ENCODE measurements around the gene ORMDL3. TPM values are rescaled to one million over a fixed set of nuclear protein-coding genes. Genes with fewer than 3 reads are reported as not detected.

The ORMDL3 gene
- total RNA-seq, 1 experiment from 2014 or later: 55.1 TPM

- ChIA-PET POLR2A (interaction anchor here (0.6 kb wide), 1 partner anchor 16 kb away, joined by 3 read pairs; no protein-coding TSS in a partner anchor), CTCF (interaction anchor here (0.7 kb wide), 1 partner anchor 83 kb away, joined by 4 read pairs; no protein-coding TSS in a partner anchor)
- H3K4me3 ChIP-seq (ENCODE audit: low read depth in 2 of 2, low read length in 2 of 2): no peak overlapping the region
- H3K27ac ChIP-seq (ENCODE audit: low read length): no peak overlapping the region
- TF ChIP-seq CTCF (IDR thresholded peaks at IDR 0.05) (no peak), POLR2AphosphoS5 (IDR thresholded peaks at IDR 0.05; ENCODE audit: low read depth, low read length) (no peak), TCF7L2 (IDR thresholded peaks at IDR 0.05; ENCODE audit: low read depth, low read length) (no peak), REST (IDR thresholded peaks at IDR 0.05; ENCODE audit: insufficient read depth in 1 of 2, low read depth in 2 of 2, low read length in 1 of 2) (no peak), SIN3A (IDR thresholded peaks at IDR 0.05; ENCODE audit: borderline replicate concordance, insufficient read depth, low read depth, low read length) (no peak)
- H3K4me1 ChIP-seq (ENCODE audit: control insufficient read depth, insufficient read depth, low read length): no peaks in the 10 kb centered on the region
- intact Hi-C loops (cut with micrococcal nuclease; ENCODE audit: unreplicated experiment) (no loop called here), in situ Hi-C loops (cut with HindIII; ENCODE audit: low pct_unique_long_range_greater_than_20kb, low sequenced_read_pairs) (no loop called here)
- peak; percentile 54 for ATAC-seq
- DNase-seq (ENCODE audit: low read depth, low spot score): no peak
- BruUV-seq (replicated peaks): no TSS peak
- H3K9me3 ChIP-seq (ENCODE audit: control insufficient read depth, insufficient read depth, low read depth, low read length): no peaks in the 10 kb centered on the region
- H3K27me3 ChIP-seq (ENCODE audit: control insufficient read depth, insufficient read depth, low read length): no peaks in the 10 kb centered on the region
- H3K36me3 ChIP-seq (ENCODE audit: control insufficient read depth, insufficient read depth, low read length): no peaks in the 10 kb centered on the region
These were observed 12.4 kb upstream of the ORMDL3 start for GRCh38 chr17:39939588-39940419.

GRCh38 chr17:39939106-39939505 is 11.7 kb upstream of the ORMDL3 start:
- intact Hi-C loops (cut with micrococcal nuclease; ENCODE audit: unreplicated experiment) (no loop called here), in situ Hi-C loops (cut with HindIII; ENCODE audit: low pct_unique_long_range_greater_than_20kb, low sequenced_read_pairs) (no loop called here)
- Histone ChIP-seq H3K9me3 (ENCODE audit: control insufficient read depth, insufficient read depth, low read depth, low read length) (no peaks in the 10 kb centered on the region), H3K27ac (ENCODE audit: low read length) (no peak overlapping the region), H3K36me3 (ENCODE audit: control insufficient read depth, insufficient read depth, low read length) (no peaks in the 10 kb centered on the region), H3K27me3 (ENCODE audit: control insufficient read depth, insufficient read depth, low read length) (no peaks in the 10 kb centered on the region), H3K4me1 (ENCODE audit: control insufficient read depth, insufficient read depth, low read length) (no peaks in the 10 kb centered on the region), H3K4me3 (ENCODE audit: low read depth in 2 of 2, low read length in 2 of 2) (no peak overlapping the region)
- CTCF ChIA-PET: no interaction called here
- POLR2A ChIA-PET: interaction anchor here (0.6 kb wide), 1 partner anchor 17 kb away, joined by 3 read pairs; no protein-coding TSS in a partner anchor
- no peak for TF ChIP-seq TCF7L2 (IDR thresholded peaks at IDR 0.05; ENCODE audit: low read depth, low read length)
- TF ChIP-seq SIN3A (IDR thresholded peaks at IDR 0.05; ENCODE audit: borderline replicate concordance, insufficient read depth, low read depth, low read length): no peak
- no TSS peak for BruUV-seq (replicated peaks)
- ATAC-seq (no peak), DNase-seq (ENCODE audit: low read depth, low spot score) (no peak)
